Smooth muscle cell of the brain vasculature (primary cell): ENCODE measurements around the gene NDUFAF4.

Experiments used
- DNase-seq: peaks from one replicate; pipeline ENCODE4 v3.0.0-alpha.2; 2012; ENCODE audit warnings: low read depth, low spot score

NDUFAF4 gene

DNA sequence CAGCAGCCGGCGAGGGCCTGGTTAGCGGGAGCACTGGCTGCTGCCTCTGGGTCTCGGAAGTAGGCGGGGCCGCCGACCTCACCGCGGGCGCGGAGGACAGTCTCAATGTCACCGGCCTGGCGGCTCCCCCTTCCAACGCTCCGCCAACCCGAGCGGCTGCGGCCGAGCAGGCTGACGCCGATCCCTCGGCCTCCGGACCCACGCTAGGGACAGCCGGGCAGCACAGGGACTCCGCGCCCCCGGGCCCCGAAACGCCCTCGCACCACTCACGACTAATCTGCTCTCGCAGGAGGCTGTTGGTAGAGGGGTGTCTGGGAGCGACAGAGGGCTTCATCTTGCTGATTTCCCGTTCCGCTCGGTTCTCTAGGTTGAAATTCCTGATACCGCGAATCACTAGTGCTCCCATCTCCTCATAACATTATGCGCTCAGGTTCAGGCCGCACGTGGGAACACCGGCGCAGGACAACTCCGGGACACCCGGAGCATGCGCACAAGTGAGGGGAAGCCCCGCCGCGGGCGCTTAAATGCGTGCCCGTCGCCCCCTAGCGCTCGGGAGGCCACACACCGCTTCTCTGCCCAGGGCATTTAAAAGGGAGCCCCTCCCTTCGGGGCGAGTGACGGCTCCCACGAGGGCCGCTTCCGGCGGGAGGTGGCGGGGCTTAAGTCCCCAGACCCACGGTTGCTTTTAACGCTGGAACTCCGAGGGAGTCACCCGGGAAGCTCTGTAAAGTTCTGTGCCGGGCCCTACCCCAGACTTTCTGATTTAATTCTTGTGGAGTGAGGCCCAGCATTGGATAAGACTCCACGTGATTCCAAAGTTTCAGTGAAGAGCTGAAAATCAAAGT, at the start of gene NDUFAF4:
TSS of gene NDUFAF4 (minus strand) at position 496 of the 845 bp plus-strand sequence. CDS start at position 406, 90 bp downstream.
- DNase-seq = peak; percentile 91

DNA sequence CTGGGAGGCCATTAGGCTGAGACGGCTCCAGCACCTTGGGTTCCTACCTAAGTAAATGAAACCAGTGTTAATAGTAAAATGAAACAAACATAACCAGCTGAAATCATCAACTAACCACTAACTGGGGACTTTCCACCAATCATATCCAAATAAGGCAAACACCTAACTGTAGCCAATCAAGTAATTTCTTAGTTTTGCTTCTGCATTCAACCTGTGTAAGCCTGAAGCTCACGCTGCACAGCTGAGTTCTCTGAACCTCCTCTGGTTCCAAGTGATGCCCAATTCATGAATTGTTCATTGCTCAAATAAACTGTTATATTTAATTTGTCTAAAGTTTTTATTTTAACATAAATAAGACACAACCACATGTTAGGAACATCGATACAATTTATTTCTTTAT, 49.4 kb upstream of the NDUFAF4 start:
- DNase-seq = no peak

- no peak for DNase-seq
These were observed 46.0 kb upstream of the NDUFAF4 start for GRCh38 chr6:96943555-96944215.

DNA sequence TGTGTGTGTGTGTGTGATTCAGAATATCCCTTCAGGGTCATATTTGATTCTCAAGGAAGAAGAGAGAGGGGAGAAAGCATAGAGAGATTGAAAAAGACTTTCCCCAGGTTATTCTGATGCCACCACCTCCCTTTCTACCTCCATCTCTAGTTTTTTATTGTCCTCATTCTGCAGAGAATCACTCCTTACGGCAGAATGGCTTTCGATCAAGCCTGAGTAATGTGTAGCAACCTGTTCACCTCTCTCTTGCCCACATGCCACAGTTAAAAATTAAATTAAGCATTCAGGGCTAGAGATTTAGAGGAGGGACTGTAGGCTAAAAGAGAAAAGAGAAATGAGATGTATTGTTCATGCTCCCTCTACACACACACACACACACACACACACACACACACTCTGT, 45.0 kb upstream of the NDUFAF4 start:
- no peak for DNase-seq

GRCh38 chr6:96940322-96940721, 42.6 kb upstream of the NDUFAF4 start:
- no peak for DNase-seq

- DNase-seq = no peak
These were observed 41.5 kb upstream of the NDUFAF4 start for GRCh38 chr6:96939007-96939805.

DNA sequence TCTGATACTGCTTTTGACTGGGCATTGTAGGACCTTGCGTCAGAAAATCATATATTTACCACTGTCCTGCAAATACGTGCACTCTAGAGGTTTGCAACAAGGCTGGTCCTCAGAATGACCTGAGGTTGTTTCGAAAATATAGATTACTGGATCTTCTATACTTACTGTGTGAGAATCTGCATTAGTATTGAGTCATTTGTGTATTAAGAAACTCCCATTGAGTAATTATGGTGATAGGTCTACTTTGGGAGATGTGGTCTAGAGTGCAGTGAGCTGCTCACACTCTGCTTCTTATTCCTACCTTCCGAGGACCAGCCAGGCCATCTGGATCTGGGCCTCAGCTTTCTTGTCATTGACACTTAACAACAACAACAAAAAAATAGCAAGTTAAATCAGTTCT, 36.4 kb upstream of the NDUFAF4 start:
- no peak for DNase-seq

GRCh38 chr6:96931198-96931597, 33.5 kb upstream of the NDUFAF4 start:
- DNase-seq = no peak

GRCh38 chr6:96929741-96930140, 32.0 kb upstream of the NDUFAF4 start:
- no peak for DNase-seq

DNA sequence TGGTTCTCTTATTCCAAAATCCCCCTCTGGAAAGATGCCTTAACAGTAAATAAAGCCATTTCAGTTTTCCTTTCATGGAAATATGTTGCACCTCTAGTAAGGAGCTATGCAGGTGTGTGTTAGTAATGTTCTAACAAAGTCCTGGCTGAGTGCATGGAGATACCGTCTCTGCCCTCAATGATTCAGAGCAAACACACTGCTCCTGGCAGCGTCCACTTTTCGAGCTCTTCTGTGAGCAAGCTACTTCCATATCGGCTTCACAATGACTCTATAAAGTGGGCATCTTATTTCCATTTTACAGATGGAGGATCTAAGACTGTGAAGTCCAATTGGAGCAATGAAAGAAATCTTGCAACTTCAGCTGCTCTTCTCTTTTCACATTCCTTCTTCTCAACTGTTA, 30.0 kb upstream of the NDUFAF4 start:
- DNase-seq = no peak

GRCh38 chr6:96926425-96926824, 28.7 kb upstream of the NDUFAF4 start:
- DNase-seq = no peak

GRCh38 chr6:96925290-96925687, 27.6 kb upstream of the NDUFAF4 start:
- no peak for DNase-seq

DNA sequence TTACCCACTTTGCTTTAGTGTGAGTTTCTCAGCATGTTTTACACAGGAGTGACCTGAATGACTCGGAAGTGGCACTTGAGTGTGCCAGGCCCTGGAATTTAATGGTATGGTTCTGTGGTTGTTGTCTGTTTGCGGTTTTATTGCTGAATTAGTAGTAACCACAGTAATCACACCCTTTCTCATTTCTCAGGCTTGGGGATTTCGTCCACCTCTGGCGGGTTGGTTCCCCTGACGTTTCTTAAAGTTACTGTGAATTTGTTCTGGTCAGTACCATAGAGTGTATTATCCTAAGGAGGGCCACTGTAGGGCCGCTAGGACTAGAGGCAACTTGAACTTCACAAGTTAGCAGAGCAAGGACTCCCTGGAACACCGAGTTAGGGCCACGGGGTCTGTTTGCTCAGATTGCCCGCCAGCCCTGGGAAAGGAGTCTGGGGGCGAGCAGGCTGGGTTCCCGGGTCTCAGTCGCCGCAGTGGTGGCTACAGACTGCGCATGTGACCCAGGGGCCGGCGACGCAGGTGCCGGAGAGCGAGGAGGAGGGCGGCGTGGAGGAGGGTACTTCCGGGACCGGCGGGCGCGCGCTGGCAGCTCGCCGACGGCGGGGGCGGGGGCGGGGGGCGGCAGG, 26.3 kb upstream of the NDUFAF4 start:
- DNase-seq = no peak

GRCh38 chr6:96923400-96923799, 25.7 kb upstream of the NDUFAF4 start:
- DNase-seq = no peak

DNA sequence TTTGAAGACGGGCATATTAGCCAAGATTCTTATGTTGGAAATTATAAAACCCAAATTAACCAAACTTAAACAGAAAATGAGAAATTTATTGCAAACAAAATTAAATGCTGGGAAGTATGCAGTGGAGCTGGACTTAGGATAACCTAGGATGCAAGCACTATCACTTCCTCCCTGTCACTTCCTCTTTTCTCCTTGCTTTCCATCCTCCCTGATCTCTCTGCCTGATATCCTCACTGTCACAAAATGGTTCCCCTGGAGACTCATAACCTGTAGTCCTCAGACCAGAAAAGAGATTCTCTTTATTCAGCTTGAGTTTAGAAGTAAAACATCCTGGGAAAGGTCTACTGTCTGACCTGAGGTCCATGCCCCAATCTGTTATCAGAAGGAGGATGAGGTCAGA, 19.4 kb upstream of the NDUFAF4 start:
- DNase-seq = no peak

DNA sequence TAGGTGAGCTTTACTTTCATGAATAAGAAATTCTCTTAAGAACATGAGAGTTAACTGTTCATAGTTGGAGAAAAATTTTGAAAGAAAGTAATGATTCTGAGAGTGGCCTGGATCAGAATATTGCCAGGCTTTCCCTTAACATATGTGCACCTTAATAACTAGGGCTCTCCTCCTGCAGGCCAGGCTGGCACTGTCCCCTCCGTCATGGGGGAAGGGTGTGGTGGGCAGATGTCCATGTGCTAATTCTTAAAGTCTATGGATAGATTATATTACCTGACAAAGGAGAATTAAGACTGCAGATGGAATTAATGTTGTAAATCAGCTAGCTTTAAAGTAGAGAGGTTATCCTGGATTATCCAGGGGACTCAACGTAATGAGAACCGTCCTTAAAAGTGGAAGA, 15.9 kb upstream of the NDUFAF4 start:
- no peak for DNase-seq

DNA sequence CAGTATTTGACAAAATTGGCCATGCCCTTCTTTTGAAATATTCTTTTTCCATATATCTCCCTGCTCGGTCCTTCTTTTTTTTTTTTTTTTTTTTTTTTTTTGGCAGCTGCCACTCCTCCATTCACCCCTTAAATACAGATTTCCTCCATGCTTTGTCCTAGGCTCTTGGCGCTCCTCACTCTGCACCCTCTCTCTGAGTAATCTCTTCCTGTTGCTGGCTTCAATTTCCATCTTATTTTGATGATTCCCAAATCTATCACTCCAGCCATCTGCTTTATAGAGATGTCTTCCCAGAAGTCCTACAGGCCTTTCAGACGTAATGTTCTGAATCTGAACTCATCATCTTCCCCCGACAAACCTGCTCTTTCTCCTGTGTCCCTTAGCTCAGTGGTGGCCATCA, 14.1 kb upstream of the NDUFAF4 start:
- DNase-seq = no peak

- no peak for DNase-seq
These were observed 13.5 kb upstream of the NDUFAF4 start for GRCh38 chr6:96911171-96911570.

GRCh38 chr6:96909811-96910210, 12.1 kb upstream of the NDUFAF4 start:
- DNase-seq = no peak

DNA sequence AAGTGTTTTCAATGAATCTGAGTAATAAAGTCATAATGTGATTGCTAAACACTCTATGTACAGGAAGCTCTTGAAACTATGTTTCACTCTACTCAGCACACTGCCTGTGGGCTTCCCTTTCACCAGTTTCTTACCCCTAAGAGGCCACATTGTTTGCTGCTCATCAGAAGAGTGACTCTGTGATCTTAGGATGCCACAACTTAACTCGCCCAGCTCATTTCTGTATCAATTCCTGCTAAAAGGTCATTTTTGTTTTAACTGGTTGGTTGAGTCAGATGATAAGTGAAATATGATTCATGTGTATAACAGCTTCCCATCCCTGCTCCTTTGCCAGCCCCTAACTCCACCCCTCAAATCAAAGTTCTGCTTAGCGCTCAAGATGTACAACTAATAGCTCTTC, 9.8 kb upstream of the NDUFAF4 start:
- no peak for DNase-seq

DNA sequence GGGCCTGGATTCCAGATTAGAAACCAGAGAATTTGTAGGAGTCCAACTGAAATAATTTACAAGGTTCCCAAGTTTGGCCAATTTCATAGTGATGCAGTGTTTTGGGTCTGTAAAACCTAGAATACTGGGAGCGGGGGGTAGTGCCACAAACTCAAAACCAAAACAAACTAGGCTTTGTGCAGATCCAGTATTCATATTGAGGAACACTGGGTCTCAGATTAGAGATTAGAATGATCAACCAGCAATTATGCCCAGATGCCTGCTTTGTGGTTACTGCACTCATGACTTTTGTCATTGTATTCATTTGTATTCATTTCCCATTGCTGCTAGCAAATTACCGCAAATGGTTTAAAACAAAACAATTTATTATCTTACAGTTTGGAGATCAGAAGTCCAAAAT, 3.2 kb upstream of the NDUFAF4 start:
- DNase-seq = no peak

DNA sequence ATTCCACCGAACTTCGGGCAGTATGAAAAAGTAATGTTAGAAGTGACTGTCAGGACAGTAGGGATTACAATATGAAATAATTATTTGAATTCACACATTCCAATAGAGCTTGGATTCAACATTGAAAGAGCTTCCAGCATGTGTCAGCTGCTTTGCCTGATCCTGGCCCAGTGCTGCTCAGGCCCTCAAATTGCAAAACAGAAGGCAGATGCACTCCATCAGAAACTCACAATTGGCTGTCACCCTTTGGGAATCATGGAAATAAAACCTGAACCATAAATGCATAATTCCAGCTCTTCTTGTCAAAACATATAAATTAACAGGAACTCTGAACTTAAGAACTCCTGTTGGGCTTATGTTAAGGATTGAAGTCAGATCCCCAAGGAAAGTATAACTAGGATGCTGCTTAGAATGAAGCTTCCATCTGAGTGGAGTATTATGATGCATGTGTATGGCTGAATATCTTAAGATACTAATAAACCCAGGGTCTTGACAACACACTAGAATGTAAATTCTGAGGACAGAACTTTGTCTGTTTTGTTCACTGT, 1.8 kb upstream of the NDUFAF4 start:
- DNase-seq = no peak
